OCI-LY3 (cell line): ENCODE results near the gene RSBN1L.
"Not testable (repeated sequence)": the region's sequence is repeated elsewhere in the genome, so short reads cannot be mapped to it uniquely, and the experiment has no call there.

Experiments
- H2AFZ ChIP-seq: fragments of 200-600, 300-600 bp; shearing (Covaris generic); 2 replicates; pipeline ENCODE4 v1.6.0; 2014; ENCODE audit warnings: antibody characterized with exemption, low read depth, low read length
- H3K27ac ChIP-seq: fragments of 200-600, 300-600 bp; sonication (generic); 2 replicates; pipeline ENCODE4 v1.5.1; 2014; ENCODE audit warnings: mild to moderate bottlenecking, low read length, moderate library complexity, mixed read lengths
- H3K27me3 ChIP-seq: fragments of 200-600, 300-600 bp; sonication (generic); 2 replicates; pipeline ENCODE4 v1.6.1; 2014; ENCODE audit warnings: low read depth, low read length, mixed read lengths
- H3K36me3 ChIP-seq: fragments of 200-600, 300-600 bp; sonication (generic); replicated peaks from 2 replicates; pipeline ENCODE3; 2014; ENCODE audit warnings: low read depth, low read length, mixed read lengths
- H3K4me1 ChIP-seq: fragments of 300-600, 200-600 bp; sonication (generic); 2 replicates; pipeline ENCODE4 v1.6.1; 2014; ENCODE audit warnings: low read length, mixed read lengths
- H3K4me2 ChIP-seq: fragments of 200-600, 300-600 bp; sonication (generic); 2 replicates; pipeline ENCODE4 v1.6.1; 2014; ENCODE audit warnings: low read length, mixed read lengths
- H3K4me3 ChIP-seq: fragments of 300-600, 200-600 bp; sonication (generic); 2 replicates; pipeline ENCODE4 v1.5.1; 2014; ENCODE audit warnings: antibody characterized with exemption, mild to moderate bottlenecking, low read length, moderate library complexity
- H3K79me2 ChIP-seq: fragments of 300-600, 200-600 bp; shearing (Covaris generic); 2 replicates; pipeline ENCODE4 v1.6.1; 2014; ENCODE audit warnings: mild to moderate bottlenecking, low read length, mixed read lengths
- H3K9ac ChIP-seq: fragments of 300-600, 200-600 bp; shearing (Covaris generic); 2 replicates; pipeline ENCODE4 v1.6.0; 2014; ENCODE audit warnings: mild to moderate bottlenecking, low read length, moderate library complexity
- H3K9me3 ChIP-seq: fragments of 200-600, 300-600 bp; shearing (Covaris generic); 2 replicates; pipeline ENCODE4 v1.6.1; 2014; ENCODE audit warnings: low read length, mixed read lengths; ENCODE audit not compliant: insufficient read depth
- H4K20me1 ChIP-seq: fragments of 200-600, 300-600 bp; sonication (generic); 2 replicates; pipeline ENCODE4 v1.6.1; 2016; ENCODE audit warnings: low read length, mixed read lengths; ENCODE audit not compliant: insufficient read depth
- CTCF ChIP-seq: fragments of 200-600, 300-600 bp; sonication (generic); IDR thresholded peaks from 2 replicates; pipeline ENCODE4 v1.5.1; 2014; ENCODE audit warnings: antibody characterized with exemption, low read length, low read depth
- EZH2phosphoT487 ChIP-seq: fragments of 200-600 bp; shearing (Covaris generic); IDR thresholded peaks from 2 replicates; pipeline ENCODE4 v1.6.1; 2018; ENCODE audit warnings: antibody characterized with exemption, mixed run types, low read depth

Gene RSBN1L

GRCh38 chr7:77782383-77782782 lies 86.1 kb downstream of the RSBN1L start:
- Histone ChIP-seq H3K4me2 (no peak overlapping the region), H4K20me1 (no peaks in the 10 kb centered on the region), H3K4me3 (no peak overlapping the region), H3K36me3 (peaks cover 26% of the 10 kb centered on the region), H3K9me3 (no peaks in the 10 kb centered on the region), H3K9ac (no peak overlapping the region), H3K27ac (no peak overlapping the region), H3K4me1 (no peaks in the 10 kb centered on the region), H3K79me2 (no peaks in the 10 kb centered on the region), H3K27me3 (no peaks in the 10 kb centered on the region), H2AFZ (no peak overlapping the region)
- TF ChIP-seq EZH2phosphoT487 (no peak), CTCF (no peak)

- Histone ChIP-seq H3K4me1 (no peaks in the 10 kb centered on the region), H3K27ac (no peak overlapping the region), H4K20me1 (no peaks in the 10 kb centered on the region), H3K9ac (no peak overlapping the region), H3K4me2 (no peak overlapping the region), H2AFZ (no peak overlapping the region), H3K9me3 (no peaks in the 10 kb centered on the region), H3K36me3 (peaks cover 25% of the 10 kb centered on the region), H3K79me2 (no peaks in the 10 kb centered on the region), H3K4me3 (no peak overlapping the region), H3K27me3 (no peaks in the 10 kb centered on the region)
- TF ChIP-seq EZH2phosphoT487 (no peak), CTCF (no peak)
Measured at GRCh38 chr7:77783111-77783510, 86.9 kb downstream of the RSBN1L start.

- TF ChIP-seq CTCF = no peak
- TF ChIP-seq EZH2phosphoT487 = no peak
- H3K27me3 ChIP-seq = no peaks in the 10 kb centered on the region
- H3K4me2 ChIP-seq = no peak overlapping the region
- H3K27ac ChIP-seq = no peak overlapping the region
- H4K20me1 ChIP-seq = no peaks in the 10 kb centered on the region
- no peak overlapping the region for H3K9ac ChIP-seq
- peaks cover 25% of the 10 kb centered on the region for H3K36me3 ChIP-seq
- H3K9me3 ChIP-seq = no peaks in the 10 kb centered on the region
- H3K4me1 ChIP-seq = peaks cover 3% of the 10 kb centered on the region
- H3K79me2 ChIP-seq = no peaks in the 10 kb centered on the region
- H2AFZ ChIP-seq = no peak overlapping the region
- H3K4me3 ChIP-seq = no peak overlapping the region
Measured at GRCh38 chr7:77783545-77783944, 87.3 kb downstream of the RSBN1L start.

GRCh38 chr7:77784426-77784825 lies 88.2 kb downstream of the RSBN1L start:
- not testable (repeated sequence) for H3K4me3 ChIP-seq, H3K9ac ChIP-seq, H3K79me2 ChIP-seq, H4K20me1 ChIP-seq, H3K9me3 ChIP-seq, H3K27ac ChIP-seq, H2AFZ ChIP-seq, H3K4me2 ChIP-seq, H3K4me1 ChIP-seq, H3K27me3 ChIP-seq
- peaks cover 25% of the 10 kb centered on the region for H3K36me3 ChIP-seq

DNA sequence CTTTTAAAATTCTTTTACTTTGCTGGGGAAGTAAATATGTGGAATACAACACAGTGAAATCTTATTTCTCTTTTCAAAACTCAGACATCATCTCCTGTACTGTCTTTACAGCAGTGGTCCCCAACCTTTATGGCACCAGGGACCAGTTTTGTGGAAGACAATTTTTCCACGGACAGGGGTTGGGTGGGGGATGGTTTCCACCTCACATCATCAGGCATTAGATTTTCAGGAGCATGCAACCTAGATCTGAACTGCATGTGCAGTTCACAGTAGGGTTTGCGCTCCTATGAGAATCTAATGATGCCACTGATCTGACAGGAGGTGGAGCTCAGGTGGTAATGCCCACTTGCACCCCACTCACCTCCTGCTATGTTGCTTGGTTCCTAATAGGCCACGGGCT lies 89.8 kb downstream of the RSBN1L start:
- no peaks in the 10 kb centered on the region for H3K9me3 ChIP-seq
- H3K27ac ChIP-seq = no peak overlapping the region
- peaks cover 5% of the 10 kb centered on the region for H3K4me1 ChIP-seq
- TF ChIP-seq CTCF = no peak
- TF ChIP-seq EZH2phosphoT487 = no peak
- no peak overlapping the region for H3K4me3 ChIP-seq
- no peak overlapping the region for H2AFZ ChIP-seq
- no peaks in the 10 kb centered on the region for H4K20me1 ChIP-seq
- H3K9ac ChIP-seq = no peak overlapping the region
- H3K27me3 ChIP-seq = no peaks in the 10 kb centered on the region
- peaks cover 20% of the 10 kb centered on the region for H3K36me3 ChIP-seq
- H3K79me2 ChIP-seq = no peaks in the 10 kb centered on the region
- no peak overlapping the region for H3K4me2 ChIP-seq
